NCI-H2081 (cell line): ENCODE results near the gene TNRC6B.
"Not testable (repeated sequence)": the region's sequence is repeated elsewhere in the genome, so short reads cannot be mapped to it uniquely, and the experiment has no call there.

Experiments used
- DNase-seq, 2 experiments: peaks; one replicate each; lab custom pipeline; 2025; lab: John Stamatoyannopoulos, UW

TNRC6B gene

DNA sequence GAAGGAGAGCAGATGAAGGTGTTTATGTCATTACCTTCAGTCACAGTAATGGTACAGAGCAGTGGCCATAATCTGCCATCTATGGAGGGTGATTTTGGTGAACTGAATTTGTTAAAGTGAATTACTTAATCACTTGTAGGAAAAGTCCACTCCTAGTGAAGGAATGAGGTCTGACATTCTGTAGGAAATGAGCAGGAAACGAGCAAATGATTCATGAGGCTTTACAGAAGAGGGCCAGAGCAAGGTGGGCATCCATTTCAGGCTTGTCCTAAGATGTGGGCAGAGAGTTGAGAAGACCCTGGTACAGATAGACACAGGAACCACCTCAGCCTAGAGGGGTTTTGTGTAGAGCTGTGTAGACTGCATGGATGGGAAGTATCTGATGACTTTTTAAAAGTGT is 186.7 kb downstream of the TNRC6B start:
- DNase-seq = no peak

DNA sequence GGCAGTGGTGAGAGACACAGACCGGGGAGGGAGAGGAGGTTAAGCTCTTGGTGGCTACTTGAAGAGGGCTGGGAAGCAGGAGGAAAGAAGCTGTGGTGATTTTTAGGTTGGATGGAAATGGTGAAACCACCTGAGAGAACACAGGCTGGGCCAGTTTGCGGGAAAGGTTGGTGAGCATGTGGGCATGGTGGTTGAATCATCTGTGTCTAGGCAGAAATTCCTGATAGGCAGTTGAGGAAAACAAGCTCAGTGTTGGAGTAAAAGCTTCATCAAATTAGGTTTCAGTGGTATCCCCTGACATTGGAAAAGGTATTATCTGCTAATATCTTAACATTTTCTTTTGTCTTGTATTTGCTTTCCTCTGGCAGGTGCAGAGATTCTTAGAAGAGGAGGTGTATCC is 188.3 kb downstream of the TNRC6B start:
- DNase-seq = no peak

DNA sequence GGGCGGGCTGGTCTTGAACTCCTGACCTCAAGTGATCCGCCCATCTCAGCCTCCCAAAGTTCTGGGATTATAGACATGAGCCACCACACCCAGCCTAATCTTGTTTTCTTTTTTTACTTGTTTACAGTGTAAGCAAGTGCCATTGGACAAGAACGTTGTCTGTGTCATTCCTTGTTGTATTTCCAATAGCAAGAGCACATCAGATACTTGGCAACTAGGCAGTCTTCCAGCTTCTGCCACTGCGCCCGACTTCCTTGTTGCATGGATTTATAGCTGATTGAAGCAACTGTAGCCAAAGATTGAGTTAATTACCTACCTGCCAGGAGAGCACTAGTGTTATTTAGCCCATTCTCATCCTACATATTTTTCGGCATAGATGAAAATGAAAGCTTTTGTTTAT is 189.6 kb downstream of the TNRC6B start:
- DNase-seq = no peak

DNA sequence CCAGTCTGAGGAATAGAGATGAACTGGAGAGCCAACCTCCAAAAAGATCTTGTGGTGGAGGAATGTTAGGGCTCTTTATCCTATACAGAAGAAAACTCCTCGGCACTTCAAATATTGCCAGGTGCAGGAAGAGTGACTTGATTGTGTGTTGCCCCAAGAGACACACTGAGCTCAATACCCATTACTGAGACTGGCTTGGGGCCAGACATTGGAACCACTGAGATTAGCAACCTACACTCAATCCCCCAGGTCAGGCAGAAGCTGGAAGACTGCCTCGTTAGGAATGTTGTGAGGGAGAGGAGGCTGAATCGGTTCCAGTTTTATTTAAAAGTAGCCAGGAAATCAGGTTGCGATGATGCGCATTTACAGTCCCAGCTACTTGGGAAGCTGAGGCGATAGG is 190.3 kb downstream of the TNRC6B start:
- DNase-seq = peak in 1 of 2 experiments; percentile 2

DNA sequence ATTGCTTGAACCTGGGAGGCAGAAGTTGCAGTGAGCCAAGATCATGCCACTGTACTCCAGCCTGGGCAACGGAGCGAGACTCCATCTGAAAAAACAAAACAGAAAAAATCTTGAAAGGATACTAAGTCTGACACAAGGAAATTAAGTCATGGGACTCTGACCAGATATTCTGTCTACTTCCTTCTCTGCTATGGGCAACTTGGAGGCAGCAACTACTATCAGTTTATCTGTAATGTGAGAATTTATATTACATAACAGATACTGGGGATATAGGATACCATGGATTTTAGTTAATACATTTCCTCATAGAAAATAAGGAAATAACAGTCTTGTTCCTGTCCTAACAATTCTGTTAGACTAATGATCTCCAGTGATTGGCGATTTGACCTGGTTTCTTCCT is 191.1 kb downstream of the TNRC6B start:
- DNase-seq = no peak

DNA sequence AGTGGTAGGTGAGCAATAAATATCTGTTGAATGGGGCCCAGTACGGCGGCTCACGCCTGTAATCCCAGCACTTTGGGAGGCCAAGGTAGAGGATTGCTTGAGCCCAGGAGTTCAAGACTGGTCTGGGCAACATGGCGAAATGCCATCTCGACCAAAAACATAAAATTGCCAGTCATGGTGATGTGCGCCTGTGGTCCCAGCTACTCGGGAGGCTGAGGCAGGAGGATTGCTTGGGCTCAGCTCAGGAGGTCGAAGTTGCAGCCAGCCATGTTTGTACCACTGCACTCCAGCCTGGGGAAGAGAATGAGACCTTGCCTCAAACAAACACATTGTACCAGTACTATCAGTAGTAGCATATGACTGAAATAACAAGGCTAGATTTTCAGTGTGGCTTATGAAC is 196.8 kb downstream of the TNRC6B start:
- DNase-seq = no peak

DNA sequence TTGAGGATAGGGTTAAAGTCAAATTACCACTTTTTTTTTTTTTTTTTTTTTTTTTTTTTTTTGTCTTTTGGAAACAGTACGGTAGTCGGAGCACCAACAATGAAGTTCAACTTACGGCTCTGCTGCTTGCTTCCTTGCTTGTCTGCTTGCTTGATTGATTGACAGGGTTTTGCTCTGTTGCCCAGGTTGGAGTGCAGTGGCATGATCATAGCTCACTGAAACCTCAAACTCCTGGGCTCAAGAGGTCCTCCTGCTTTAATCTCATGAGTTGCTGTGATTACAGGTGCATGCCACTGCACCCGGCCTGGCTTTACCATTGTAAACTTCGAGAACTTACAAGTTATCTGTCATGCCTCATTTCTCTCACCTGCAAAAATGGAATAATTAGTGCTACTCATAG is 198.4 kb downstream of the TNRC6B start:
- DNase-seq = no peak

DNA sequence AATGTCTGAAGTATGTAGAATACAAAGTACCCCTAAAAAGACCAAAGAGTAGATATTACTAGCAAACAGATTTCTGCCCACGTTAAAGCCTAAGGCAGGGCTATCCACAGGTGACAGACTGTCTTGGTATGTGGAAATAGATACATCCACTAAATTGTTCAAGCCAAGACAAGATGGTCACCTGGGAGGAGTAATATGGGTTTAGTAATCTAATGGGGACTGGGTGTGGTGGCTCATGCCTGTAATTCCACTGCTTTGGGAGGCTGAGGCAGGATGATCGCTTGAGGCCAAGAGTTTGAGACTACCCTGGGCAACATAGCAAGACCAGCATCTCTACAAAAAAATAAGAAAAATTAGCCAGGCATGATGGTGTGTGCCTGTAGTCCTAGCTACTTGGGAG is 200.2 kb downstream of the TNRC6B start:
- DNase-seq = no peak

DNA sequence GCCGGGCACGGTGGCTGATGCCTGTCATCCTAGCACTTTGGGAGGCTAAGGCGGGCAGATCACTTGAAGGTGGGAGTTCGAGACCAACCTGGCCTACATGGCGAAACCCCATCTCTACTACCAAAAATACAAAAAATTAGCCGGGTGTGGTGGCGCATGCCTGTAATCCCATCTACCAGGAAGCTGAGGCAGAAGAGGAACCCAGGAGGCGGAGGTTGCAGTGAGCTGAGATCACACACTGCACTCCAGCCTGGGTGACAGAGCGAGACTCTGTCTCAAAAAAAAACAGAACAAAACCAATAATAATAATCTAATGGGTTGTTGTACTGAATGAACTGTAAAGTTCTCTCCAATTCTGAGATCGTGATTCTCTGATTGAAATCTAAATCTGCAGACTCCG is 200.7 kb downstream of the TNRC6B start:
- not testable (repeated sequence) for DNase-seq

DNA sequence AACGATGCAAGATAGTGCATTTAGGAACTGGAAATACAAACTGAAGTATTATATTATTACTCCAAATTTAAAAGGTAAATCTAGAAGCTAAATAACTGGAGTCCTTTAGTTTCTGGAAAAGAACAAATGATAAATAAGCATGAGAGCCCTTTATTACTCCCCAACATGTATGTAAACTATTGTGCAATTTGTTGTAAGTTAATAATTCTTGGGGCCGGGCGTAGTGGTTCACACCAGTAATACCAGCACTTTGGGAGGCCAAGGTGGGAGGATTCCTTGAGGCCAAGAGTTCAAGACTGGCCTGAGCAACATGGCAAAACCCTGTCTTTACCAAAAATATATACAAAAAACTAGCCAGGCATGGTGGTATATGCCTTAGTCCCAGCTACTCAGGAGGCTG is 203.7 kb downstream of the TNRC6B start:
- DNase-seq = no peak

DNA sequence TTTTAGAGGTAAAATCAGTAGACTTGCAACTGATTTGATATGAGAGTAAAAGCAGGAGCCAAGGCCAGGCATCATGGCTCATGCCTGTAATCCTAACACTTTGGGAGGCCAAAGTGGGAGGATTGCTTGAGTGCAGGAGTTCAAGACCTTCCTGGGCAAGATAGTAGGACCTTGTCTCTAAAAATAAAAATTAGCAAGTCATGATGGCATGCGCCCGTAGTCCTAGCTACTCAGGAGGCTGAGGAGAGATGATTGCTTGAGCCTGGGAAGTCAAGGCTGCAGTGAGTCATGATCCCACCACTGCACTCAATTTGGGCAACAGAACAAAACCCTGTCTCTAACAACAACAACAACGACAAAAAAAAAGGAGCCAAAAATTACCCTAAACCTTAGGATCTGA is 206.2 kb downstream of the TNRC6B start:
- DNase-seq = no peak

DNA sequence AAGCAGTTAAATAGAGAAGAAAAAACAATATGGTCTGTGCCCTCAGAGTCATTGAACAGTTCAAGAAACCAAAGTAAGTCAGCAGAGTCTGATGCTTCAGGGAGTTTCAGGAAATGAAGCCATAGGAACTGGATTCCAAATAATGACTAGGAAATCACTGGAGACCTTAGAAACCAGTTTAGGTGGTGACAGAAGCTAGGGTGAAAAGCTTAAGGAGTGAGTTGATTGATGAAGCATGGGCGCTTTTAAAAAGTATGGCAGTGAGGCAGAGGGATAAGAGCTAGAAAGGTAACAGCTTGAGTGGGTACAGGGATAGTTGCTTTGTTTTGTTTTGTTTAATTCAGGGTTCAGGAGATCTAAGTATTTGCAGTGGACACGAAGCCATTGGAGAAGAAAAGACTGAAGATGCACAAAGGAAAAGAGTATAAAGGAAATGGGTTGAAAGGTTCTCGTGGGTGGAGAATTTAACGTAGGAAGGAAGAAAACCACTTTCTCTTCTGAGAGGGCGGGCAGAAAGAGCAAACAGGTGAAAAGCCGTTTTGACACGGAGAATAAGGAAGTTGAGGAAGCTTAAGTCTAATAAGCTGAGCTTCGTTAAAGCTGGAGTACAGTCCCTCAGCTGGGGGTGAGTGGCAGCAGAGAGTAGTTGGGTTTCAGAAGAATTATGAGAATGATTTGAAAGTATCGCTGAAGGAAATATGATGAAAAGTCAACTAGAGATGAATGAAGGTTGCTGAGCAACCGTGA is 207.5 kb downstream of the TNRC6B start:
- DNase-seq = no peak
